GM18519 (cell line): ENCODE data around the gene LCNL1.
A peak's percentile ranks its signal among the peaks of the same experiment; 100 is the strongest.
"Not testable (repeated sequence)": the region's sequence is repeated elsewhere in the genome, so short reads cannot be mapped to it uniquely, and the experiment has no call there.

Experiments used
- ATAC-seq: cut with Tn5 transposase; IDR thresholded peaks from one replicate; pipeline ENCODE4 v1.9.1; 2021; ENCODE audit warnings: mild to moderate bottlenecking, moderate library complexity; ENCODE audit not compliant: unreplicated experiment, low FRiP score

LCNL1 gene

GRCh38 chr9:136990242-136990911 lies 7.6 kb downstream of the LCNL1 start:
- ATAC-seq, result no peak

- ATAC-seq, result peak; percentile 53
Observed at GRCh38 chr9:136991993-136992818, 9.4 kb downstream of the LCNL1 start, which contains the start of gene PAXX. Gene PAXX (plus strand): TSS chr9:136992422. CDS start chr9:136992444, 22 bp downstream.

- ATAC-seq, result no peak
Observed at GRCh38 chr9:136992819-136993369, 10.1 kb downstream of the LCNL1 start.

GRCh38 chr9:136994180-136994887 lies 11.5 kb downstream of the LCNL1 start:
- no peak for ATAC-seq

GRCh38 chr9:136994888-136995230 lies 12.1 kb downstream of the LCNL1 start:
- no peak for ATAC-seq

GRCh38 chr9:136995362-136995761 lies 12.6 kb downstream of the LCNL1 start:
- ATAC-seq, result no peak

- no peak for ATAC-seq
Observed at GRCh38 chr9:136995772-136996311, 13.0 kb downstream of the LCNL1 start.

GRCh38 chr9:136996361-136997292 lies 13.8 kb downstream of the LCNL1 start, which contains the start of gene CLIC3:
Gene CLIC3 (minus strand): TSS chr9:136996568. CDS start chr9:136996543, 25 bp downstream.
- no peak for ATAC-seq

GRCh38 chr9:136997371-136997770 lies 14.6 kb downstream of the LCNL1 start:
- ATAC-seq, result no peak

GRCh38 chr9:136997830-136998234 lies 15.0 kb downstream of the LCNL1 start:
- no peak for ATAC-seq

GRCh38 chr9:137000177-137000930 lies 17.6 kb downstream of the LCNL1 start:
- ATAC-seq, result peak; percentile 47

- ATAC-seq, result no peak
Observed at GRCh38 chr9:137001857-137002645, 19.3 kb downstream of the LCNL1 start.

GRCh38 chr9:137002646-137003041 lies 19.9 kb downstream of the LCNL1 start:
- ATAC-seq, result no peak

GRCh38 chr9:137004285-137004684 lies 21.5 kb downstream of the LCNL1 start:
- not testable (repeated sequence) for ATAC-seq

- no peak for ATAC-seq
Observed at GRCh38 chr9:137006116-137007003, 23.6 kb downstream of the LCNL1 start.

GRCh38 chr9:137007108-137007815 lies 24.5 kb downstream of the LCNL1 start:
- ATAC-seq, result no peak
